Testis (tissue), 3 donors: ENCODE data around the gene TMED10. TPM values are rescaled to one million over a fixed set of nuclear protein-coding genes. Genes with fewer than 3 reads are reported as not detected.

Experiments
- DNase-seq: peaks from one replicate; pipeline ENCODE4 v3.0.0-alpha.2; 2019
- H3K27ac ChIP-seq, 2 donors: fragments of 200-600 bp; sonication (generic); one replicate each; pipeline ENCODE4 v1.5.1; 2019
- H3K27me3 ChIP-seq: fragments of 200-600 bp; sonication (generic); one replicate; pipeline ENCODE4 v1.5.1; 2019
- H3K36me3 ChIP-seq: fragments of 200-600 bp; sonication (generic); one replicate; pipeline ENCODE4 v1.5.1; 2017; ENCODE audit warnings: low read depth; ENCODE audit errors: missing control alignments
- H3K4me1 ChIP-seq: fragments of 200-600 bp; sonication (generic); one replicate; pipeline ENCODE4 v1.5.1; 2019
- H3K4me3 ChIP-seq, 2 donors: fragments of 200-600 bp; sonication (generic); one replicate each; pipeline ENCODE4 v1.5.1; 2017 to 2019
- H3K9me3 ChIP-seq: fragments of 200-600 bp; sonication (generic); one replicate; pipeline ENCODE4 v1.5.1; 2017
- CTCF ChIP-seq, 3 experiments: fragments of 450-650 bp in 2 of 3; fragments of 200-600 bp in 1 of 3; sonication (generic) in 1 of 3; IDR thresholded peaks; one replicate each; pipeline ENCODE4 v1.5.1; 2016 to 2019; ENCODE audit warnings: antibody characterized with exemption in 3 of 3, mild to moderate bottlenecking in 2 of 3, moderate library complexity in 1 of 3
- POLR2A ChIP-seq: fragments of 450-650 bp; IDR thresholded peaks from one replicate; pipeline ENCODE4 v1.6.1; 2017; ENCODE audit warnings: antibody characterized with exemption, mild to moderate bottlenecking, moderate library complexity
- WGBS, 2 donors: methylation state at CpG; one replicate each; pipeline ENCODE4 v1.1.5; 2018; 5-methylcytosine and 5-hydroxymethylcytosine counted together
- intact Hi-C: fragments of 100-400 bp; cut with DNase I; formaldehyde crosslinking; loops from one replicate; pipeline ENCODE4 v1.15.1; 2023; ENCODE audit warnings: low total_unique reads
- polyA plus RNA-seq: library from polyadenylated mRNA; stranded (reverse); fragments of 350-450 nt; fragmentation: Illumina TruSeq; extraction: RNeasy Lipid Tissue Mini Kit (QIAGEN cat#74804); gene quantifications from one replicate; pipeline ENCODE4 v1.2.3, GENCODE V29; 2014; ENCODE audit warnings: low read depth, low replicate concordance; ENCODE audit not compliant: insufficient read depth
- total RNA-seq, 2 donors: library from RNA; depleted of rRNA; stranded (reverse); fragments of >200 nt; gene quantifications; one replicate each; pipeline ENCODE4 v1.2.3, GENCODE V29; 2016

The TMED10 gene
- total and polyA plus RNA-seq, 3 donors from 2014 or later, result 255 to 417 (median 334) TPM

GRCh38 chr14:75141967-75142366 is 34.4 kb downstream of the TMED10 start:
- Histone ChIP-seq H3K9me3 (no peaks in the 10 kb centered on the region), H3K4me3 (no peak overlapping the region), H3K27me3 (no peaks in the 10 kb centered on the region), H3K36me3 (no peaks in the 10 kb centered on the region), H3K27ac (peak overlapping the region in 1 of 2 donors; percentile 42), H3K4me1 (peaks cover 37% of the 10 kb centered on the region)
- intact Hi-C loops, result no loop called here
- peak; percentile 38 for DNase-seq
- peak in 2 of 3 experiments; percentile 12 to 38 for TF ChIP-seq CTCF (IDR thresholded peaks at IDR 0.05)
- TF ChIP-seq POLR2A, result no peak

GRCh38 chr14:75141062-75141461 is 35.4 kb downstream of the TMED10 start:
- Histone ChIP-seq H3K4me3 (no peak overlapping the region), H3K27ac (no peak overlapping the region), H3K9me3 (no peaks in the 10 kb centered on the region), H3K36me3 (no peaks in the 10 kb centered on the region), H3K27me3 (no peaks in the 10 kb centered on the region), H3K4me1 (peaks cover 28% of the 10 kb centered on the region)
- WGBS, 2 donors, result 76 to 77% methylated on average over 2 of the region's 2 CpGs
- intact Hi-C loops, result no loop called here
- no peak for TF ChIP-seq CTCF (IDR thresholded peaks at IDR 0.05)
- no peak for TF ChIP-seq POLR2A
- DNase-seq, result no peak

- H3K27me3 ChIP-seq, result no peaks in the 10 kb centered on the region
- peaks cover 24% of the 10 kb centered on the region for H3K4me1 ChIP-seq
- H3K9me3 ChIP-seq, result no peaks in the 10 kb centered on the region
- H3K27ac ChIP-seq, result no peak overlapping the region
- no peak overlapping the region for H3K4me3 ChIP-seq
- intact Hi-C loops, result no loop called here
- TF ChIP-seq CTCF (IDR thresholded peaks at IDR 0.05), result no peak
- TF ChIP-seq POLR2A, result no peak
- H3K36me3 ChIP-seq, result no peaks in the 10 kb centered on the region
- 82 to 89% methylated on average over 2 of the region's 2 CpGs for WGBS, 2 donors
- DNase-seq, result no peak
Measured at GRCh38 chr14:75140620-75141019, 35.8 kb downstream of the TMED10 start.

- DNase-seq, result no peak
- no peaks in the 10 kb centered on the region for H3K36me3 ChIP-seq
- H3K27ac ChIP-seq, result peak overlapping the region in 1 of 2 donors; percentile 45
- no peak overlapping the region for H3K4me3 ChIP-seq
- TF ChIP-seq CTCF (IDR thresholded peaks at IDR 0.05), result no peak
- TF ChIP-seq POLR2A, result no peak
- H3K27me3 ChIP-seq, result no peaks in the 10 kb centered on the region
- WGBS, 2 donors, result 87 to 89% methylated on average over 2 of the region's 2 CpGs
- intact Hi-C loops, result no loop called here
- H3K9me3 ChIP-seq, result no peaks in the 10 kb centered on the region
- peaks cover 11% of the 10 kb centered on the region for H3K4me1 ChIP-seq
Measured at GRCh38 chr14:75139185-75139584, 37.2 kb downstream of the TMED10 start.

- Histone ChIP-seq H3K27ac (peak overlapping the region; percentile 7 to 45), H3K4me3 (no peak overlapping the region), H3K27me3 (no peaks in the 10 kb centered on the region), H3K36me3 (no peaks in the 10 kb centered on the region), H3K9me3 (no peaks in the 10 kb centered on the region), H3K4me1 (peaks cover 4% of the 10 kb centered on the region)
- WGBS, 2 donors, result 24 to 55% methylated on average over 1 of the region's 1 CpG
- TF ChIP-seq POLR2A (no peak), CTCF (IDR thresholded peaks at IDR 0.05) (no peak)
- intact Hi-C loops, result no loop called here
- no peak for DNase-seq
Measured at GRCh38 chr14:75138492-75138891, 37.9 kb downstream of the TMED10 start.
